HEK293T (cell line): ENCODE measurements around the gene PLSCR5.
A peak's percentile ranks its signal among the peaks of the same experiment; 100 is the strongest.

Experiments
- BHLHE40 ChIP-seq: fragments of 450-650 bp; IDR thresholded peaks from 2 replicates; pipeline ENCODE4 v1.6.1; 2016; ENCODE audit warnings: mild to moderate bottlenecking, moderate library complexity, borderline replicate concordance
- NFRKB ChIP-seq: fragments of 450-650 bp; IDR thresholded peaks from 2 replicates; pipeline ENCODE4 v1.6.1; 2016; ENCODE audit warnings: mild to moderate bottlenecking, moderate library complexity
- SUZ12 ChIP-seq: fragments of 450-650 bp; IDR thresholded peaks from 2 replicates; pipeline ENCODE4 v1.6.1; 2016; ENCODE audit warnings: mild to moderate bottlenecking
- TARDBP ChIP-seq: fragments of 450-650 bp; IDR thresholded peaks from 2 replicates; pipeline ENCODE4 v1.6.1; 2016
- ZNF384 ChIP-seq: fragments of 450-650 bp; IDR thresholded peaks from 2 replicates; pipeline ENCODE4 v1.6.1; 2016

DNA sequence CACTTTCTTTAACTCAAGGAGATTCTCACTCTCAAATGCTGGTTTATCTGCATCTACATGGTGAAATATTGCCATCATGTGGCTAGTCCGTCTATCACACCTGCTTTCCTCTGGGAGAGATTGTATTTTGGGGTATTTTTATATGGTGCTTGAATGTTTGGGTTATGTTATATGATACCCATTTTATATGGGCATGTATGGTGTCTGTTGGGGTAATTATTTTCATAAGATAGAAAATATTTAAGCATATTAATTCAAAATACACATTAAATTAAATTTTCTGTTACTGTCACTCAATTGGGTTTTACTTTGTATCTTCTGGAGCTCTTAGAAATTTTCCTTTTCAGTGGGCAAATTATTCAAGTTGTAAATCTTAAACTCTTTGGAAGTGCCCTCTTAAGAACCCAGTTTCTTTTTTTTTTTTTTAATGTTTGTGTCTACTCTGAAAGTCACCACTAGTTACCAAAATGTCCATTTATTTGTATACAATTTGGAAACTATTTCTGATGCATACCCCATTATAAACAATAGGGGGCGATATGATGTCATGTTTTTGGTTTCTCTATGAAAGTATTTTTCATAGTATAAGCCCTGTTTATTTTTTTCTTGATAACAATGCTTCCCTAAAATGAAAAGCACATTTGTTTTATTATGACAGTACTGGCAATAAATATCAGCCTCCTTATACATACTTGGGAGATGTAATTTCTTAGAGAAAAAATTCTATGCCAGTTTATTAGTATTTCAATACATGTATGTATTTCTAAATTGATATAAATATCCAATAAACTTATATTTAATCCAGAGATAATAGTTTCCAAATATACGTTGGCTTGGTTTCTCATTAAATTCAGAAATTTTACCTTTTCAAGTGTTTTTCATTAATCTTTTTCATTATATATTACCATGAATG, 36.1 kb upstream of the PLSCR5 start:
- TF ChIP-seq SUZ12, result no peak
- TF ChIP-seq TARDBP, result no peak
- no peak for TF ChIP-seq NFRKB
- no peak for TF ChIP-seq BHLHE40
- TF ChIP-seq ZNF384, result peak; percentile 10; the same call in 1 of the 2 replicates
